ENCODE data around the gene INO80D. TPM values are rescaled to one million over a fixed set of nuclear protein-coding genes. Genes with fewer than 3 reads are reported as not detected.
"Not testable (repeated sequence)": the region's sequence is repeated elsewhere in the genome, so short reads cannot be mapped to it uniquely, and the experiment has no call there.

INO80D gene
- total RNA-seq, 2 donors from 2014 or later = 10.6 to 11.9 TPM

DNA sequence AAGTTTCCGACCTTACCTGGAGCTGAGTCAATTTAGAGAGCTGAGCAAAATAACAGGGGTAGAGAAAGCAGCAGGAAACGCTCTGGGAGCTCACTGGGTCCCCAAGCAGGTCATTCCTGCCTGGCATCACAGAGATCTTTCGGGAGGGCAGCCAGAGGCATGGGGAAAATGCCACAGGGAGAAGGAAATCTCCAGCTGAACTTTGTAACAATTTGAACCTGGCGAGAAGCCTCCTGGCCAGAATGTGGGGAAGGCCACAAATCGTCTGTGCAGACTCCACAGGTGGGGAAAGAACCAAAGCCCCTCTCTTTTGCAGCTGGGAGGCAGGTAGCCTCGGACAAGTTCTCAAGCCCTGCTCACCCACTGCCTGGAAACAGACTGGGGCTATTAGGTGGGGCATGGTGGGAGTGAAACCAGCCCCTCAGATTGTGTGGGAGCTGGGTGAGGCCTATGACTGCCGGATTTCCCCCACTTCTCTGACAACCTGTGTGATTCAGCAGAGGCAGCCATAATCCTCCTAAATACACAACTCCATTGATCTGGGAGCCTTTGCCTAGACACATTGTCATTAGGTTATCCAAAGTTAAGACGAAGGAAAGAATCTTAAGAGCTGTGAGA lies 53.9 kb downstream of the INO80D start:
- DNase-seq = no peak

DNA sequence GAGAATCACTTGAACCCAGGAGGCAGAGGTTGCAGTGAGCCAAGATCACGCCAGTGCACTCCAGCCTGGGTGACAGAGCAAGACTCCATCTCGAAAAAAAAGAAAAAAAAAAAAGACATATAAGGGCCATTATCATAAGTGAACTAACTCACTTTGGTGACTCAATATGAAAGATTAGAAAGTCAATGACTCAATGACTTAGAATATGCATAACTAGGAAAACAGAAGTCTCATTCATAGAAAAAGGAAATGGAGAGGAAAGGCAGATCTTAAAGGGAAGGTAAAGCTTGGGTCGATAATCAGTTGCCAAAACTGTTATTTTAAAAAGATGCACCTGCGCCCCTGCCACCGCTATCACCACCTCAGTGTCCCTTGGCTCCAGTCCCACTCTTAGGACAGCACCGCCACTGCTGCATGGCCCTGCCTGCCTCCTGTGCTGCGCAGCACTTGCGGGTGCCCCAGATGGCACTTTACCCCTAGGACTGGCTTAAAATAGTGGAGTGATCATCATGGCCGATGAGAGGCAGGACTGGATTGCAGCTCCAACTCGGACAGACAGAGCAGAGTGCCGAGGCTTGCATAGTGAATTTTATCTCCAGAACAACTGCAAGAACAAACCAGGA lies 54.7 kb downstream of the INO80D start:
- WGBS, 2 donors = 90% methylated on average over 10 to 11 of the region's 11 CpGs
- H3K27ac ChIP-seq = no peak overlapping the region
- ATAC-seq (no peak), DNase-seq (no peak)
- intact Hi-C loops (cut with DNase I) = no loop called here
- no peak overlapping the region for H3K4me3 ChIP-seq
- TF ChIP-seq POLR2A (IDR thresholded peaks at IDR 0.05) = no peak
- TF ChIP-seq, protein P1, sequence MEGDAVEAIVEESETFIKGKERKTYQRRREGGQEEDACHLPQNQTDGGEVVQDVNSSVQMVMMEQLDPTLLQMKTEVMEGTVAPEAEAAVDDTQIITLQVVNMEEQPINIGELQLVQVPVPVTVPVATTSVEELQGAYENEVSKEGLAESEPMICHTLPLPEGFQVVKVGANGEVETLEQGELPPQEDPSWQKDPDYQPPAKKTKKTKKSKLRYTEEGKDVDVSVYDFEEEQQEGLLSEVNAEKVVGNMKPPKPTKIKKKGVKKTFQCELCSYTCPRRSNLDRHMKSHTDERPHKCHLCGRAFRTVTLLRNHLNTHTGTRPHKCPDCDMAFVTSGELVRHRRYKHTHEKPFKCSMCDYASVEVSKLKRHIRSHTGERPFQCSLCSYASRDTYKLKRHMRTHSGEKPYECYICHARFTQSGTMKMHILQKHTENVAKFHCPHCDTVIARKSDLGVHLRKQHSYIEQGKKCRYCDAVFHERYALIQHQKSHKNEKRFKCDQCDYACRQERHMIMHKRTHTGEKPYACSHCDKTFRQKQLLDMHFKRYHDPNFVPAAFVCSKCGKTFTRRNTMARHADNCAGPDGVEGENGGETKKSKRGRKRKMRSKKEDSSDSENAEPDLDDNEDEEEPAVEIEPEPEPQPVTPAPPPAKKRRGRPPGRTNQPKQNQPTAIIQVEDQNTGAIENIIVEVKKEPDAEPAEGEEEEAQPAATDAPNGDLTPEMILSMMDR (IDR thresholded peaks at IDR 0.05) = no peak
- no peaks in the 10 kb centered on the region for H3K27me3 ChIP-seq
- no peaks in the 10 kb centered on the region for H3K4me1 ChIP-seq
- H3K36me3 ChIP-seq (replicated peaks in 1 of 2; ENCODE audit: insufficient read depth in 1 of 2, low read depth in 2 of 2) = peaks cover 0 to 7% of the 10 kb centered on the region in 2 donors
- no peaks in the 10 kb centered on the region for H3K9me3 ChIP-seq

More for the DNA sequence above, 53.9 kb downstream of the INO80D start:
- no peaks in the 10 kb centered on the region for H3K9me3 ChIP-seq
- H3K36me3 ChIP-seq (replicated peaks in 1 of 2; ENCODE audit: insufficient read depth in 1 of 2, low read depth in 2 of 2) = peaks cover 0 to 7% of the 10 kb centered on the region in 2 donors
- no peaks in the 10 kb centered on the region for H3K27me3 ChIP-seq
- no peak for TF ChIP-seq POLR2A (IDR thresholded peaks at IDR 0.05)
- TF ChIP-seq, protein P1 (IDR thresholded peaks at IDR 0.05) = no peak
- H3K27ac ChIP-seq = no peak overlapping the region
- intact Hi-C loops (cut with DNase I) = no loop called here
- 92 to 94% methylated on average over 8 of the region's 8 CpGs for WGBS, 2 donors
- H3K4me3 ChIP-seq = no peak overlapping the region
- H3K4me1 ChIP-seq = peaks cover 1% of the 10 kb centered on the region
- no peak for ATAC-seq

DNA sequence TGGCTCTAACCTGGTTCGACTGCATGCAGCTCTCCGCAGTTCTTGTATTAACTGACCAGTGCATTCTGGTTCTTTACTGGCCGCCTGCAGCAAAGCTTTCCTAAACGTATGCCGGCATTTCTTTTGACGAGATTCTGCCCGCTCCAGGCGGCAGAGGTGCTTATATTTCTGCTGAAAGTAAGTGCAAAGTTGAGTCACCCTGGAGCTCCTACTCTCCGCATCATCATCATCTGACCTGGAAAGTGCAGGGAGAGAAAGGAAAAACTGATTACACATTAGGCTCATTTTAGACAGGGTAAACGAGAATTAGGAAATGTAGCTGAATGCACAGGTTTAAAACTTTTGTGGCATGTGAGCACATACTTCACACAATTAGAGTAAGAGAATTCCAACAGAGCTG lies 57.9 kb downstream of the INO80D start:
- intact Hi-C loops (cut with DNase I) = no loop called here
- TF ChIP-seq POLR2A (IDR thresholded peaks at IDR 0.05) = no peak
- TF ChIP-seq, protein P1 (IDR thresholded peaks at IDR 0.05) = no peak
- Histone ChIP-seq H3K36me3 (replicated peaks in 1 of 2; ENCODE audit: insufficient read depth in 1 of 2, low read depth in 2 of 2) (peaks cover 0 to 7% of the 10 kb centered on the region in 2 donors), H3K4me3 (no peak overlapping the region), H3K9me3 (no peaks in the 10 kb centered on the region), H3K4me1 (no peaks in the 10 kb centered on the region), H3K27ac (no peak overlapping the region), H3K27me3 (no peaks in the 10 kb centered on the region)
- 90 to 95% methylated on average over 10 of the region's 10 CpGs for WGBS, 2 donors
- no peak for ATAC-seq
- no peak for DNase-seq

DNA sequence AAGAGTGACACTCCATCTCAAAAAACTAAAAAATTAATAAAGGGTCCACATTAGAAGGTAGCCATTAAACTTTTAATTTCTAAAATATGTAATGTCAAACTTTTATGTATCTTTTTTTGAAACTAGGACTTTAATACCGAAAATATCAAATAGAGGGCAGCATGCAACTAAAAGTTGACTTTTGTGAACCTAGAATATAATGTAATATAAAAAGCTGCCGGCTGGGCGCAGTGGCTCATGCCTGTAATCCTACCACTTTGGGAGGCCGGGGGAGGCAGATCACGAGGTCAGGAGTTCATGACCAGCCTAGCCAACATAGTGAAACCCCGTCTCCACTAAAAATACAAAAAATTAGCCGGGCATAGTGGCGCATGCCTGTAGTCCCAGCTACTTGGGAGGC lies 62.8 kb downstream of the INO80D start:
- H3K9me3 ChIP-seq = no peaks in the 10 kb centered on the region
- intact Hi-C loops (cut with DNase I) = no loop called here
- ATAC-seq (no peak), DNase-seq (no peak)
- H3K36me3 ChIP-seq (replicated peaks in 1 of 2; ENCODE audit: insufficient read depth in 1 of 2, low read depth in 2 of 2) = peaks cover 0 to 11% of the 10 kb centered on the region in 2 donors
- WGBS, 2 donors = 86 to 90% methylated on average over 8 of the region's 8 CpGs
- H3K4me3 ChIP-seq = no peak overlapping the region
- no peaks in the 10 kb centered on the region for H3K27me3 ChIP-seq
- no peak for TF ChIP-seq POLR2A (IDR thresholded peaks at IDR 0.05)
- TF ChIP-seq, protein P1 (IDR thresholded peaks at IDR 0.05) = no peak
- H3K27ac ChIP-seq = no peak overlapping the region
- H3K4me1 ChIP-seq = no peaks in the 10 kb centered on the region

DNA sequence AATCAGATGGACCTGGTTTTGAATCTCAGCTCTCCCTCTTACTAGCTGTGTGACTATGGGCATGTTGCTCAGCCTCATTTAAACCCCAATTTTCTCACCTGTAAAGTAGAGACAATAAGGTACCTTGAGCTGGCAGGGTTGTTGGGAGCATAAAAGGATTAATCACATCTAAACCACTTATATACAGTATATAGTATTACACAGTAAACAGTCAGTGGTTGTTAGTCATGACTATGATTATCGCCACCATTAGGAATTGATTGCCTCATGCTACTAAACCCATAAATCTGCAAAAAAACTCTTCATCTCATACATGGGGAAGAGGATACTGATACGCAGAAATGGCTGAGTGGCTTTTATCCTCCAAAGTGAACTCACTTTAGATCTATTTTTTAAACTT lies 65.8 kb downstream of the INO80D start:
- DNase-seq (no peak), ATAC-seq (no peak)
- Histone ChIP-seq H3K36me3 (replicated peaks in 1 of 2; ENCODE audit: insufficient read depth in 1 of 2, low read depth in 2 of 2) (peaks cover 0 to 21% of the 10 kb centered on the region in 2 donors), H3K4me3 (no peak overlapping the region), H3K27ac (no peak overlapping the region), H3K9me3 (no peaks in the 10 kb centered on the region), H3K4me1 (no peaks in the 10 kb centered on the region), H3K27me3 (no peaks in the 10 kb centered on the region)
- 95 to 97% methylated on average over 2 of the region's 2 CpGs for WGBS, 2 donors
- intact Hi-C loops (cut with DNase I) = no loop called here
- TF ChIP-seq, protein P1 (IDR thresholded peaks at IDR 0.05) = no peak
- no peak for TF ChIP-seq POLR2A (IDR thresholded peaks at IDR 0.05)

DNA sequence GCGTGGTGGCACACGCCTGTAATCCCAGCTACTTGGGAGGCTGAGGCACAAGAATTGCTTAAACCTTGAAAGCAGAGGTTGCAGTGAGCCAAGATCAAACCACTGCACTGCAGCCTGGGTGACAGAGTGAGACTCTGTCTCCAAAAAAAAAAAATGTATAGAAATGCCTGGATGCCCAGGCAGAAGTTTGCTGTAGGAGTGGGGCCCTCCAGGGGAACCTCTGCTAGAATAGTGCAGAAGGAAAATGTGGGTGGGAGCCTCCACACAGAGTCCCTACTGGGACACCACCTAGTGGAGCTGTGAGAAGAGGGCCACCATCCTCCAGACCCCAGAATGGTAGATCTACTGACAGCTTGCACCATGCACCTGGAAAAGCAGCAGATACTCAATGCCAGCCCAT lies 70.2 kb downstream of the INO80D start:
- intact Hi-C loops (cut with DNase I); H3K4me3 ChIP-seq; ATAC-seq; H3K4me1 ChIP-seq; DNase-seq; H3K27me3 ChIP-seq; H3K27ac ChIP-seq; H3K9me3 ChIP-seq: not testable (repeated sequence)
- WGBS, 2 donors = 94 to 100% methylated on average over 2 of the region's 2 CpGs
- peaks cover 0 to 21% of the 10 kb centered on the region in 2 donors for H3K36me3 ChIP-seq (replicated peaks in 1 of 2; ENCODE audit: insufficient read depth in 1 of 2, low read depth in 2 of 2)
